H1 (cell line): ENCODE measurements around the gene B4GALT5. TPM values are rescaled to one million over a fixed set of nuclear protein-coding genes. Genes with fewer than 3 reads are reported as not detected.
"Not testable (repeated sequence)": the region's sequence is repeated elsewhere in the genome, so short reads cannot be mapped to it uniquely, and the experiment has no call there.

Experiments
- CTCF ChIA-PET: fragments of 300-600 bp; sonication (Branson Sonifier 250); formaldehyde crosslinking; loops from one replicate; lab custom pipeline; 2021; ENCODE audit not compliant: partially characterized antibody; lab: Charles Lee
- POLR2A ChIA-PET: fragments of 300-600 bp; sonication (Branson Sonifier 250); formaldehyde crosslinking; loops from one replicate; lab custom pipeline; 2021; ENCODE audit warnings: inconsistent platforms; ENCODE audit not compliant: partially characterized antibody; lab: Charles Lee
- DNase-seq, 2 experiments: peaks; one replicate each; pipeline versions ENCODE4 v3.0.0 to v3.0.0-alpha.2; 2010 to 2022; ENCODE audit warnings: low spot score in 2 of 2, low read depth in 1 of 2, mixed read lengths in 1 of 2
- FAIRE-seq: peaks from 2 replicates; lab custom pipeline; 2011; peaks lifted over from hg19 to GRCh38; lab: Jason Lieb, UNC
- H2AFZ ChIP-seq: 2 replicates; pipeline ENCODE4 v1.8.1; 2012; ENCODE audit warnings: low read length, inconsistent platforms
- H2AK5ac ChIP-seq: 2 replicates; pipeline ENCODE4 v1.6.1; 2013; ENCODE audit warnings: low read depth, low read length
- H2BK120ac ChIP-seq: replicated peaks from 2 replicates; pipeline ENCODE3; 2013; ENCODE audit warnings: low read depth, low read length, inconsistent platforms
- H2BK12ac ChIP-seq: 2 replicates; pipeline ENCODE4 v1.6.1; 2013; ENCODE audit warnings: low read depth, low read length
- H2BK15ac ChIP-seq: 2 replicates; pipeline ENCODE4 v1.6.1; 2013; ENCODE audit warnings: low read length
- H2BK20ac ChIP-seq: 2 replicates; pipeline ENCODE4 v1.6.1; 2013; ENCODE audit warnings: low read length
- H2BK5ac ChIP-seq: 2 replicates; pipeline ENCODE4 v1.6.1; 2013; ENCODE audit warnings: low read depth, low read length
- H3K14ac ChIP-seq: 2 replicates; pipeline ENCODE4 v1.6.1; 2013; ENCODE audit warnings: inconsistent platforms; ENCODE audit not compliant: insufficient read length
- H3K18ac ChIP-seq: 2 replicates; pipeline ENCODE4 v1.6.1; 2013; ENCODE audit warnings: low read length; ENCODE audit errors: extremely low read depth
- H3K23ac ChIP-seq: 2 replicates; pipeline ENCODE4 v1.6.1; 2013; ENCODE audit warnings: inconsistent platforms; ENCODE audit not compliant: insufficient read length
- H3K23me2 ChIP-seq: 2 replicates; pipeline ENCODE4 v1.6.1; 2013; ENCODE audit warnings: low read depth, low read length
- H3K27ac ChIP-seq: 2 replicates; pipeline ENCODE4 v1.6.1; 2011; ENCODE audit warnings: low read depth, low read length, inconsistent platforms
- H3K27me3 ChIP-seq, 4 experiments: replicated peaks in 1 of 4; 1 replicate in 1 of 4; 2 replicates in 3 of 4; pipeline versions ENCODE4 v1.6.1 to v1.8.1; 2011 to 2013; ENCODE audit warnings: low read length in 3 of 4, mild to moderate bottlenecking in 3 of 4, inconsistent platforms in 2 of 4, mixed read lengths in 2 of 4, moderate library complexity in 1 of 4; ENCODE audit not compliant: control insufficient read depth in 3 of 4, insufficient read depth in 3 of 4; ENCODE audit errors: extremely low read depth in 1 of 4
- H3K36me3 ChIP-seq, 4 experiments: 2 replicates each; pipeline versions ENCODE4 v1.6.1 to v1.8.1; 2011 to 2013; ENCODE audit warnings: mild to moderate bottlenecking in 4 of 4, low read length in 3 of 4, moderate library complexity in 2 of 4, control low read depth in 1 of 4, inconsistent platforms in 1 of 4; ENCODE audit not compliant: insufficient read depth in 4 of 4, control insufficient read depth in 2 of 4
- H3K4ac ChIP-seq: replicated peaks from 2 replicates; pipeline ENCODE3; 2013; ENCODE audit warnings: low read length, low read depth, mixed read lengths, inconsistent platforms; ENCODE audit not compliant: insufficient read length
- H3K4me1 ChIP-seq, 4 experiments: replicated peaks in 1 of 4; 1 replicate in 1 of 4; 2 replicates in 3 of 4; pipeline versions ENCODE4 v1.6.1 to v1.8.1; 2011 to 2013; ENCODE audit warnings: low read length in 3 of 4, inconsistent platforms in 2 of 4, mixed read lengths in 1 of 4; ENCODE audit not compliant: insufficient read depth in 4 of 4, control insufficient read depth in 3 of 4
- H3K4me2 ChIP-seq, 2 experiments: 2 replicates each; pipeline versions ENCODE4 v1.6.1 to v1.8.1; 2011 to 2013; ENCODE audit warnings: low read depth in 2 of 2, low read length in 2 of 2, control low read depth in 1 of 2, inconsistent platforms in 1 of 2, mild to moderate bottlenecking in 1 of 2; ENCODE audit not compliant: insufficient read depth in 1 of 2
- H3K4me3 ChIP-seq, 4 experiments: fragments of 200-600, 300-600 bp in 1 of 4; sonication (generic), shearing (Covaris generic), sonication (Bioruptor Twin) in 1 of 4; 2 replicates each; pipeline versions ENCODE4 v1.5.1 to v1.8.1; 2011 to 2016; ENCODE audit warnings: low read length in 4 of 4, low read depth in 3 of 4, control low read depth in 2 of 4, inconsistent platforms in 2 of 4, mild to moderate bottlenecking in 2 of 4, mixed read lengths in 1 of 4, moderate library complexity in 1 of 4; ENCODE audit not compliant: insufficient read depth in 2 of 4; ENCODE audit errors: extremely low read depth in 1 of 4
- H3K56ac ChIP-seq: replicated peaks from 2 replicates; pipeline ENCODE3; 2013; ENCODE audit warnings: low read depth, mild to moderate bottlenecking, mixed read lengths, low read length, inconsistent platforms; ENCODE audit not compliant: insufficient read length
- H3K79me1 ChIP-seq: 2 replicates; pipeline ENCODE4 v1.6.1; 2013; ENCODE audit warnings: low read depth, low read length, control low read depth
- H3K79me2 ChIP-seq, 2 experiments: 2 replicates each; pipeline versions ENCODE4 v1.6.1 to v1.8.1; 2012 to 2013; ENCODE audit warnings: low read length in 2 of 2, mild to moderate bottlenecking in 2 of 2, inconsistent platforms in 1 of 2; ENCODE audit not compliant: insufficient read depth in 2 of 2, control insufficient read depth in 1 of 2
- H3K9ac ChIP-seq, 4 experiments: replicated peaks in 1 of 4; 1 replicate in 1 of 4; 2 replicates in 3 of 4; pipeline versions ENCODE4 v1.6.1 to v1.8.1; 2011 to 2013; ENCODE audit warnings: low read depth in 3 of 4, low read length in 3 of 4, control low read depth in 2 of 4, mild to moderate bottlenecking in 2 of 4, moderate library complexity in 2 of 4, inconsistent platforms in 1 of 4; ENCODE audit errors: extremely low read depth in 1 of 4
- H3K9me3 ChIP-seq, 2 experiments: 2 replicates each; pipeline versions ENCODE4 v1.6.1 to v1.8.1; 2012 to 2013; ENCODE audit warnings: mild to moderate bottlenecking in 2 of 2, moderate library complexity in 2 of 2, control low read depth in 1 of 2, inconsistent platforms in 1 of 2, low read depth in 1 of 2, low read length in 1 of 2, mixed read lengths in 1 of 2; ENCODE audit not compliant: insufficient read depth in 2 of 2
- H4K20me1 ChIP-seq, 2 experiments: replicated peaks in 1 of 2; 2 replicates each; pipeline versions ENCODE3 to v1.8.1; 2011 to 2013; ENCODE audit warnings: inconsistent platforms in 2 of 2, low read length in 2 of 2, mild to moderate bottlenecking in 1 of 2; ENCODE audit not compliant: insufficient read depth in 2 of 2, control insufficient read depth in 1 of 2
- H4K5ac ChIP-seq: 2 replicates; pipeline ENCODE4 v1.6.1; 2013; ENCODE audit warnings: low read length, low read depth, mixed read lengths, inconsistent platforms; ENCODE audit not compliant: insufficient read length
- H4K8ac ChIP-seq: 2 replicates; pipeline ENCODE4 v1.8.0; 2013; ENCODE audit warnings: mild to moderate bottlenecking, moderate library complexity, low read length, inconsistent platforms; ENCODE audit not compliant: insufficient read depth; ENCODE audit errors: extremely low read depth
- H4K91ac ChIP-seq: replicated peaks from 2 replicates; pipeline ENCODE3; 2013; ENCODE audit warnings: low read length, mixed read lengths, inconsistent platforms; ENCODE audit not compliant: insufficient read length
- WGBS, 2 experiments: shearing (Covaris generic) in 1 of 2; methylation state at CpG; one replicate each; pipeline versions ENCODE4 v1.1.6 to v1.1.7; 2013 to 2015; ENCODE audit warnings: low lambda C conversion rate in 2 of 2, mixed read lengths in 2 of 2, inconsistent platforms in 1 of 2, low coverage in 1 of 2, missing lambda C conversion rate in 1 of 2; ENCODE audit not compliant: insufficient replicate concordance in 2 of 2, insufficient coverage in 1 of 2, insufficient read length in 1 of 2; ENCODE audit errors: extremely low coverage in 1 of 2, missing lambda C conversion rate in 1 of 2; 5-methylcytosine and 5-hydroxymethylcytosine counted together
- polyA plus RNA-seq, 7 experiments: library from polyadenylated mRNA; depleted of rRNA in 3 of 7; stranded (reverse) in 5 of 7; unstranded in 2 of 7; fragments of >200 nt in 5 of 7; fragments of 200-250 nt in 2 of 7; gene quantifications; 1 replicate in 5 of 7; 2 replicates in 1 of 7; 4 replicates in 1 of 7; pipeline versions ENCODE4 v1.2.1 to v1.2.3, GENCODE V29; 2011 to 2013; ENCODE audit warnings: missing spikeins in 2 of 7, mixed read lengths in 2 of 7
- total RNA-seq: library from RNA; stranded (reverse); fragmentation: NEBNext Ultra II Directional; extraction: Animal tissue kit (Norgen Biotek cat#: 25700); gene quantifications from 2 replicates; pipeline ENCODE4 v1.2.1, GENCODE V29; 2021

The B4GALT5 gene
- total and polyA plus RNA-seq, 2 of the 8 experiments (the other 6 are each of a cell fraction or from before 2014, with no cell fraction given), result 46.5 to 75.4 TPM

GRCh38 chr20:49721326-49721725 is 7.6 kb upstream of the B4GALT5 start:
- POLR2A ChIA-PET, result interaction anchor here (1.0 to 1.4 kb wide), 2 partner anchors 9 to 101 kb away, joined by 3 to 5 read pairs; no protein-coding TSS in a partner anchor
- H2AK5ac ChIP-seq, H2BK12ac ChIP-seq, H2BK5ac ChIP-seq, H3K27me3 ChIP-seq, H4K5ac ChIP-seq, H3K23ac ChIP-seq, H3K4me1 ChIP-seq, DNase-seq, H3K9me3 ChIP-seq, H3K27ac ChIP-seq, H3K36me3 ChIP-seq, H3K18ac ChIP-seq, H2BK120ac ChIP-seq, H3K79me1 ChIP-seq, H2AFZ ChIP-seq, H3K79me2 ChIP-seq, H4K8ac ChIP-seq, H2BK15ac ChIP-seq, H3K4ac ChIP-seq, H3K23me2 ChIP-seq, FAIRE-seq, H3K4me3 ChIP-seq, H3K4me2 ChIP-seq, H2BK20ac ChIP-seq, H4K91ac ChIP-seq, H3K56ac ChIP-seq, H3K14ac ChIP-seq, H4K20me1 ChIP-seq, H3K9ac ChIP-seq: not testable (repeated sequence)
- 95% methylated on average over 12 of the region's 12 CpGs; no CpG with 5 or more reads in 1 of the 2 experiments for WGBS, 2 experiments
- CTCF ChIA-PET, result interaction anchor here (1.3 kb wide), 2 partner anchors 111 to 119 kb away, joined by 3 to 4 read pairs; no protein-coding TSS in a partner anchor
